ENCODE results near the gene FJX1. TPM values are rescaled to one million over a fixed set of nuclear protein-coding genes. Genes with fewer than 3 reads are reported as not detected.
A peak's percentile ranks its signal among the peaks of the same experiment; 100 is the strongest.
"Not testable (repeated sequence)": the region's sequence is repeated elsewhere in the genome, so short reads cannot be mapped to it uniquely, and the experiment has no call there.

The FJX1 gene
- total RNA-seq, 1 experiment from 2014 or later, result 25.7 TPM

DNA sequence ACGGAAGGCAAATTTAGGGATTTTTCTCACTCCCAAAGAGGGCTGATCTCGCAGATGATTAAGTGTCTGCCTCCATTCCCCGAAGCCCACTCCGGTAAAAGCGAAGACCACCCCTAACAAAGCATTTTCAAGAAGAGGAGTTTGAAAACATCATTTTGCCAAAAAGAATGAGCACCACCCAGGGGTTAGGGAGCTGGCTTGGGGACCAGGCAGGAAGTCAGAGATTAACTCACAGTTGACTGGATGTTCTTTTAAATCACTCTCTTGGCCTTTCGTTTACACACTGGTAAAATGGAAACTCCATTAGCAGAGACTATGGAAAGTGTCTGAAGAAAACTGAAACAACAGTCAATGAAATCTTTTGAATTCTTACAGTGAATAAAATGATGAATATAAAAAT, 36.5 kb downstream of the FJX1 start:
- no peak for DNase-seq (ENCODE audit: low read depth)
- in situ Hi-C loops (cut with HindIII; ENCODE audit: low pct_unique_long_range_greater_than_20kb, low sequenced_read_pairs), result no loop called here

DNA sequence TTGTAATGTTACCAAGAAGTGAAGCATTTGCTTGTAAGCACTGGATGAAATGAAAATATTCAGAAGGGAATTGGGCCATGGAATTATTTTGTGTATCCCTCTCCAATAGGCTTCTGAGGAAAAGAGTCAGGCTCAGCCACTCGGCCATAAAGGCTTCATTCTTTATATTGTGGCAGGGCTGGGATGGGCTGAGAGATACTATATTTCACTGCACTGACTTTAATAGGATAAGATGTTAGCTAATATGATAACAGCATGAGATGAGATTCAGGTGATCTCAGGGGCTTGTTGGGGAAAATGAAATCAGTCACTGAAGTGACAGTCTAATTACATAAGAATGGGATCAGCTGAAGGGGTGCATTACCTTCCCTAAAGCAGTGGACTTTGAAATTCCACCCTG, 37.0 kb downstream of the FJX1 start:
- in situ Hi-C loops (cut with HindIII; ENCODE audit: low pct_unique_long_range_greater_than_20kb, low sequenced_read_pairs), result no loop called here
- no peak for DNase-seq (ENCODE audit: low read depth)

DNA sequence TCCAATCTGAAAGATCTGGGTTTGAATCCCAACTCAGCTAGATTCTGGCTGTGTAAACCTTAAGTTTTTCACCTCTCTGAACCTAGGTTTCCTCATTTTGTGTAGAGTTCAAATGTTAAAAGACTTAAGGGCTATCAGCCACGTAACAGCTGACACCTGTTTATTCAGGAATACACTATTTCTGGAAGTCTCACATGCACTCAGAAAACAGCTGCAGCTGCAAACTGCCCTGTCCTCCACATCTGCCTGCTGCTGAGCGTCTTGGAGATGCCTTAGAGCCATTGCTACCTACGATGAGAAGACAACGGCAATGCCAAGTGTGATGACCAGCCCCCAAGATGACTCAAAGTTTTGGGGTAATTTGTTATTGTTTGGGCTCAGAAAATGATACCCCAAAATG, 37.6 kb downstream of the FJX1 start:
- no peak for DNase-seq (ENCODE audit: low read depth)
- in situ Hi-C loops (cut with HindIII; ENCODE audit: low pct_unique_long_range_greater_than_20kb, low sequenced_read_pairs), result no loop called here

GRCh38 chr11:35658020-35658948, 40.0 kb downstream of the FJX1 start:
- no peak for DNase-seq (ENCODE audit: low read depth)
- in situ Hi-C loops (cut with HindIII; ENCODE audit: low pct_unique_long_range_greater_than_20kb, low sequenced_read_pairs), result no loop called here

DNA sequence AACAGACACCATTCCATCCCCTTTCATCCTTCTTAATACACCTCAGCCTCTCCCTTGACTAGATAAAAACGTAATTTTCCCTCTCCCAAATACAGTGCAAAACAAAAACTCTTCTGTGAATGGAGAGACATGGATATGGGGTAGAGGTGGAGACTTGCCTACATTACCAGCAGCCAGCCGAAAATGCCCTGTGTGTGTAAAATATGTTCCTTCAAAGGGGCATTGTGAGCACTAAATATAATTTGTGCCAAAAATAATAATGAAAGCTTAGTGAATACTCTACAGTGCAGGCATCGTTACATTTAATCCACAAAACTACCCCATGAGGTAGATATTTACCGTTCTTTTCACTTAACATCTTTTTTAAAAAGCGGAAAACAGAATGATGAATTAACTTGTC, 43.3 kb downstream of the FJX1 start:
- no peak for DNase-seq (ENCODE audit: low read depth)
- in situ Hi-C loops (cut with HindIII; ENCODE audit: low pct_unique_long_range_greater_than_20kb, low sequenced_read_pairs), result no loop called here

DNA sequence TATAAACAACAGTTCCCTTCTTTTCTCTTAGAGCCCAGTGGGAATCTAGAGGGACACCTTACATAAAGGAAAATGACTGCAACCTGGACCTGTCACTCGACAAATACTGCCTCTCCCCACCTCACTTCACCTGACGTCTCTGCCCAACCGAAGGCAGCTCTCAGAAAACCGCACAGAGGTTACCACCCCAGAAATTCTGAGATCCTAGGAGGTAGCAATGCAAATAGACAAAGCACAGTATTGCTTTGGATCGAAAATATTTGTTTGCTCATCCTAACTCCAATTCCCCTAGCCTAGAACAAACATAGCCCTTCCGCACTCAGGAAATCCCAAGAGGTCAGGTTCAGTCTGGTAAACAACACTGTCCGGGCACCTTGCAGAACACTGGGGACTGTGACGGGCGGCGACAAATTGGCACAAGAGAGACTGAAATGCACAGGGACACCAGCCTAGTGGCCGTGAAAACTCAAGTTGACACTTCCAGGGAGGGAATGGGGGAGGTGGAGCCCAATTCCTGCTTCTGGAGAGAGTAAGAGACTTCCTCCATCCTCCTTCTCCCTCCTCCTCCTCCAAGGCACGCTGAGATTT, 43.9 kb downstream of the FJX1 start:
- in situ Hi-C loops (cut with HindIII; ENCODE audit: low pct_unique_long_range_greater_than_20kb, low sequenced_read_pairs), result no loop called here
- DNase-seq (ENCODE audit: low read depth), result no peak

- in situ Hi-C loops (cut with HindIII; ENCODE audit: low pct_unique_long_range_greater_than_20kb, low sequenced_read_pairs), result no loop called here
- peak; percentile 79 for DNase-seq (ENCODE audit: low read depth)
Measured at GRCh38 chr11:35662649-35663407, 44.6 kb downstream of the FJX1 start, which contains the start of gene TRIM44. TRIM44 (plus strand) TSS chr11:35662775; CDS start chr11:35663112, 337 bp downstream.

GRCh38 chr11:35663408-35663702, 45.1 kb downstream of the FJX1 start:
- in situ Hi-C loops (cut with HindIII; ENCODE audit: low pct_unique_long_range_greater_than_20kb, low sequenced_read_pairs), result no loop called here
- DNase-seq (ENCODE audit: low read depth), result no peak

- in situ Hi-C loops (cut with HindIII; ENCODE audit: low pct_unique_long_range_greater_than_20kb, low sequenced_read_pairs), result no loop called here
- no peak for DNase-seq (ENCODE audit: low read depth)
Measured at GRCh38 chr11:35664977-35665441, 46.7 kb downstream of the FJX1 start.

DNA sequence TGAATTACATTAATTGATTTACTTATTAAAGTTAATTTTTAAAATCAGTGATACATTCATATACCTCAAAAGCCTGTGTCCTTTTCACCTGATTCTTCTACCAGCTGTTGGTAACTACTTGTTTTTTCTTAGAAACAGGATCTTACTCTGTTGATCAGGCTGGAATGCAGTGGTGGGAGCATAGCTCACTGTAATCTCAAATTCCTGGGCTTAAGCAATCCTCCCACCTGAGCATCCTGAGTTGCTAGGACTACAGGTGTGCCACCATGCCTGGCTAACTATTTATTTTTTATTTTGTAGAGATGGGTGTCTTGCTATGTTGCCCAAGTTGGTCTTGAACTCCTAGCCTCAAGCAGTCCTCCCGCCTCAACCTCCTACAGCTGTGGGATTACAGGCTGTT, 49.0 kb downstream of the FJX1 start:
- in situ Hi-C loops (cut with HindIII; ENCODE audit: low pct_unique_long_range_greater_than_20kb, low sequenced_read_pairs), result no loop called here
- DNase-seq (ENCODE audit: low read depth), result no peak

DNA sequence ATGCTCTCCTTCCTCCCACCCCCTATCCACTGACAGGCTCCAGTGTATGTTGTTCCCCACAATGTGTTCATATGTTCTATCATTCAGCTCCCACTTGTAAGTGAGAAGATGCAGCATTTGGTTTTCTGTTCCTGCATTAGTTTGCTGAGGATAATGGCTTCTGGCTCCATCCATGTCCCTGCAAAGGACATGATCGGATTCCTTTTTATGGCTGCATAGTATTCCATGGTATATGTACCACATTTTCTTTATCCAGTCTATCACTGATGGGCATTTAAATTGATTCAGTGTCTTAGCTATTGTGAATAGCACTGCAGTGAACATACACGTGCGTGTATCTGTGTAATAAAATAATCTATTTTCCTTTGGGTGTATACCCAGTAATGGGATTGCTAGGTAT, 50.1 kb downstream of the FJX1 start:
- in situ Hi-C loops (cut with HindIII; ENCODE audit: low pct_unique_long_range_greater_than_20kb, low sequenced_read_pairs); DNase-seq (ENCODE audit: low read depth): not testable (repeated sequence)

Other genes starting within 250 kb of the FJX1 start
- not detected in 2 replicates for gene SLC1A2, start 198.9 kb upstream of the FJX1 start, total RNA-seq (2014; rRNA removed; shearing (Covaris generic); ENCODE audit: low replicate concordance)
- gene PAMR1, start 92.8 kb upstream of the FJX1 start, total RNA-seq (2014; rRNA removed; shearing (Covaris generic); ENCODE audit: low replicate concordance), result not detected in 2 replicates
- gene TRIM44, start 44.3 kb downstream of the FJX1 start, total RNA-seq (2014; rRNA removed; shearing (Covaris generic); ENCODE audit: low replicate concordance), result 3.6 and 3.8 TPM in 2 replicates